ENCODE measurements around the gene KRT25.

KRT25 gene

DNA sequence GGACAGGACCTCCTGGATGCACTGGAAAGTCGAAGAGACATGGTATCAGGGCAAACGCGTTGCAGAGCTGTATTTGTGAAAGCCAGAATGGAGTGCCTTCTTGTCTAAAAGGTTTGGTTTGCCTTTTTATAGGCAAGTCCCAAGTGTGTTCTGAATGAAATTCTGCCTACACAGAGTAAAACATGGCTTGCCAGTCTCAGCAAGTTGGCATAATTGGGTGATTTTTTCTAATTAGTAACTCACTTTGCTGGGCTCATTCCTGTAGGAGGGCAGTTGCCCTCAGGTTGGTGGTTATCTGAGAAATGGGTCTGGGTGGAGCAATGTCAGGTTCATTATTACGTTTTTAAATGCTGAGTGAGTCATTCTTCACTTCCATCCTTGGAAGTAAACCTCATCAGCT lies at the start of gene KRT25:
KRT25 (minus strand) TSS at position 101 of the 400 bp plus-strand sequence; CDS start at position 41, 60 bp downstream.
- no peak for DNase-seq (ENCODE audit: low spot score)

DNA sequence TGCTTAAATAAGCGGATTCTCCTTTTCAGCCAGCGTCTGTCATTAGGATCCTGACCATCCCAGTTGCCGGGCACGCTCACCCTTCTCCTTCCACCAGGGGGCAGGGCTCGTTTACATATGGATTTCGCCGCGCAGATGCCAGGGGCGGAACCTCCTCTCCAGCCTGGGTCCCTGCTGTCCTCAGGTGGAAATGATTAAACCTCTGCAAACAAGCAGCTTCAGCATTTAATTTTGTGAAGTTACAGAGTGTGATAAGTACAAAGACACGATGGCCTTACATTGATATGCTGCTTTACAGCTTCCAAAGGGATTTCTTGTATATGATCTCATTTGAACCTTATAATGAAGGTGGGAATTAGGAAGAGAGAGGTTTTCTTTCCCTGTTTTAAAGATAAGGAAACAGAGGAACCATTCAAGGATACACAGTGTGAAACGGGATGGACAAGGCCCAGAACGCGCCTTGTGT lies 48.5 kb upstream of the KRT25 start:
- peak; percentile 84 for DNase-seq (ENCODE audit: low spot score)

GRCh38 chr17:40801157-40801556 lies 46.0 kb upstream of the KRT25 start:
- no peak for DNase-seq (ENCODE audit: low spot score)

- no peak for DNase-seq (ENCODE audit: low spot score)
These were observed 45.2 kb upstream of the KRT25 start for GRCh38 chr17:40800381-40800780.

DNA sequence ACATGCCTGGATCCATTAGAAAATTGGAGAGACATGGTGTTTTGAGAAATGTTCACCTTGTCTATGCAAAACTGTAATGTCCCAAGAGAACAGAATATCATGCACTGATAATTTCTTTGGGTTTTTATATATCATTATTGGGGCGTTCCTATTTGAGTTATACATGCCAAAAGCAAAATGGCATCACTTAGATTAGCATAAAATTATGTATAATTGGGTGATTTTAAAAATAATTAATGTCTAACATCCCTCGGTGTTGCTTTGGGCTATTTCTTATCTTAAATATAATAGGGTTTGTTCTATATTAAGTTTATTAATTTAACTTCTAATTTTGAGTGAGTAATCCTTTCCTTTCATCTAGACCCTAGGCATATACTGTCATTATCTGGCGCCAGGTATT lies 44.7 kb upstream of the KRT25 start, which contains the start of gene KRT28:
KRT28 (minus strand) TSS at position 101 of the 400 bp plus-strand sequence; CDS start at position 35, 66 bp downstream.
- no peak for DNase-seq (ENCODE audit: low spot score)

DNA sequence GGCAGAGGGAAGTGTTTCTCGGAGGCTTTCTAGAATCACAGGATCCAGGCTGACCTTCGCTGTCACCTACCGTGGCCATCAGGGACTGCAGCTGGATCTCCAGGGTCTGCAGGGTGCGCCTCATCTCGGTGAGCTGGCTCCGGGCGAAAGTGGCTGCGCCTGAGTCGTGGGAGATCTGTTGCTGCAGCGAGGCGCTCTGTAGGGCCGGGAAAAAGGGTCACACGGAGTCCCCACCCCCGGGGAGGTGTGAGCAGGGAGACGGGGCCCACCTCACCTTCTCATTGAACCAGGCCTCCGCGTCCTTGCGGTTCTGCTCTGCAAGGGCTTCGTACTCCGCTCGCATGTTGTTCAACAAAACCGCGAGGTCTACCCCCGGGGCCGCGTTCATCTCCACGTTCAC lies 41.7 kb upstream of the KRT25 start:
- no peak for DNase-seq (ENCODE audit: low spot score)

DNA sequence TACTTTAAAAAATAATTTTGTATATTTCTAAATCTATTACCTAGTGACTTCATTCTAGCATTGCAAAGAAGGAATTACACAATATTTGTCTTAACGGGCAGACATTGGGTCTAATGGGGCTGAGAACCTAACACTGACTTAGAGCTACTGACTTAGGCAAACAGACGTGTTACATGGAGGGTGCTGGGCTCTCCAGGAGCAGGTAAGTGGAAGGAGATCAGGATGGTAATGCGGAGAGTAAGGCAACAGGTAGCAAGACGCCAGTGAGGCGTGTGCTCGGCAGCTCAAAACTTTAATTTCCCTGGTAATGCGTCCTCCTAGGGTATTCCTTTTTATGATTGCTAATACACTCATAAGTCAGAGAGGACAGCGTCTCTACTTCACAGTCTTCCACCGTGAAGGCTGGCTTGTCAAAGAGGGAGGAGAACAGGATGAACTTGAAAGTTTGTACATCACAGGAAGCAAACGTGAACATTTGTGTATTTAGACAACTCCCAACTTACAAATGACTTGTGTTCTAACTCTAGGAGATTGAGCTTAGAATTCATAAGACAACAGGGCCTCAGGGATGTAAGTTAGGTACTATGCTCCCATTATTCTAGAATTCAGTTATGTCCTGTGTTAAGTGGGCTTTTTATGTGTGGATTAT lies 40.0 kb upstream of the KRT25 start:
- no peak for DNase-seq (ENCODE audit: low spot score)

DNA sequence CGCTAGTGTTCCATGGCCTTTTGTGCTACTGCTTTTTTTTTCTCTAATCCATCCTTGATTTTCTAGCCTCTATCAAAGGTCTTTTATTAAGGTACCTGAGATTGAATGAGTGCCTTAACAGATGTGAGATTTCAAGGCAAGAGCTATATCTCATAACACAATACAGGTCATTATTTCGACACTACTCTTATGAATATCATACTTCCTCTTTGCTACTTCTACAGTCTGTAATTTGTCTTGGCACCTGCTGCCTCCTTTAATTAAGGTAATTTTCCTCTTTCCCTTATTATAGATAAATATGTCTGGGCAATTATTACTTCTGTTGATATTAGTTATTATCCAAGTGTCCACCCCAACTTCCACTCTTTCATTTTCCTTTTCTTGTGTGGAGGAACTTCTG lies 39.3 kb upstream of the KRT25 start:
- DNase-seq (ENCODE audit: low spot score), result no peak

- DNase-seq (ENCODE audit: low spot score), result no peak
These were observed 38.7 kb upstream of the KRT25 start for GRCh38 chr17:40793832-40794231.

DNA sequence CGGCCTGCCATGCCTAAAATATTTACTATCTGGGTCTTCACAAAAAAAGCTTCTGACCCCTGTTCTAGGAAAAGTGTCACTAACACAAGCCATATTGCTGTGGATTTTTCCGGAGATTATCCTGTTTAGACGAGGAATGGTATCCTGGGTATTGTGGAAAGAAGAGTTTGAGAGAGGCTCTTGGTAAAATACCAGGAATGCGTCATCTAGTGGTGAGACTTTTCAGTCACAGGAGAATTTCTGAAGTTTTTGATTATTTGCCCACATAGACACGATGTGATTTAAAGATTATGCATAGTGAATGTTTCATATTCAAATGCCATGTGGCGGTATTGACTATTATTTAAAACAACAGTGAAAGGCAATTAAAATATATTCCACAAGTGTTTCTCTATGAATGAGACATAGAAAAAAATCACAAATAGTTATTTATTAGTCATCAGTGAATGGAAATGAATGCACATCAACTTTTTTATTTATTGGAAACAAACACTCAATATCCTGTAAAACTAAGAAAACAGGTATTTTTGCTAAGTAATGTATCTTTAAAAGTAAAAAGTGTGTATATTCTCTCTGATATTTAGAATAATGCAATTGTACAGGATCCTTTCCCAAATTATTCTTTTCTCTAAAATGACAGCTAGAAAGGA lies 36.8 kb upstream of the KRT25 start:
- peak; percentile 52 for DNase-seq (ENCODE audit: low spot score)

GRCh38 chr17:40791111-40791510 lies 36.0 kb upstream of the KRT25 start:
- DNase-seq (ENCODE audit: low spot score), result no peak

DNA sequence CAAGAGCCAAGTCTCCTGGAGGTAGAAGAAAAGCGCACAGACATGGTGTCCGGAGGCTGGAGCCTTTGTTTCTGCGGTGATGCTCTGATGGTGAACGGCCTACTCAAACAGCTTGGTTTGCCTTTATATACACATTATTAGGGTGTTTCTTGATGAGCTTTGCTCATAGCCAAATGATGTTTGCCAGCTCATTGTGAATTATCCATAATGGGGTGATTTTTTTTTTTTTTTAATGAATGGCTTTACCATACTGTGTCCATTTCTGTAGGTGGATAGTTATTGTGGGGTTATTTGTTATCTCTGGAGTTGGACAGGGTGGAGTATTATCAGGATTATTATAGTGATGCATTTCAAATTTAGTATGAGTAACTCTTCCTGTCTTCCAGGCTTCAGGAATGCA lies 27.3 kb upstream of the KRT25 start, which contains the start of gene KRT27:
KRT27 (minus strand) TSS at position 101 of the 400 bp plus-strand sequence; CDS start at position 44, 57 bp downstream.
- no peak for DNase-seq (ENCODE audit: low spot score)

DNA sequence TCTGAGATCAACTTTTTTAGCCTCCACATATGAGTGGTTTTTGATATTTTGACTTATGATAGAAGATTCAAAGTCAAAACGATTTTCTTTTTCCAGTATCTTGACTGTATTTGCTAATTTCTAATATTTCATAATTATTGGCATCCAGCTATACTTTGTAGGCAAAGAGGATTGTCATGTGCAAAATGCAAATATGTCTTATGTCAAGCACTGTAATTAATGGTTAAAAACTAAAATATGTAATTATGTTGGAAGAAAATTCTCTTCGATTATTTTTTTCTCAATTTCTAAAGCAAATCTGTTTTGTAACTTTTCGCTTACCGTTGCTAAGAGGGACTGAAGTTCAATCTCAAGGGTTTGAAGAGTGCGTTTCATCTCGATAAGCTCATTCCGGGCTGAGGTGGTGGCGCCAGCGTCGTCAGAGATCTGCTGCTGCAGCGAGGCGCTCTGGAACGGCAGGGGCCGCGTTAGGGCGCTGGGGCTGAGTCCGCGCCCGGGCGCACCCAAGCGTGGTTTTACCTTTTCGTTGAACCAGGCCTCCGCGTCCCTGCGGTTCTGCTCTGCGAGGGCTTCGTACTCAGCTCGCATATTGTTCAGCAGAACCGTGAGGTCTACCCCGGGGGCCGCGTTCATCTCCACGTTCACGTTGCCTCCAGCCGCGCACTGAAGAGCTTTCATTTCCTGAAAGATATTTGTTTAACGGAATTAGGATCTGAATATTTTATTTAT lies 24.2 kb upstream of the KRT25 start:
- no peak for DNase-seq (ENCODE audit: low spot score)

GRCh38 chr17:40778461-40778860 lies 23.3 kb upstream of the KRT25 start:
- DNase-seq (ENCODE audit: low spot score), result no peak

- DNase-seq (ENCODE audit: low spot score), result no peak
These were observed 22.8 kb upstream of the KRT25 start for GRCh38 chr17:40777971-40778370.

DNA sequence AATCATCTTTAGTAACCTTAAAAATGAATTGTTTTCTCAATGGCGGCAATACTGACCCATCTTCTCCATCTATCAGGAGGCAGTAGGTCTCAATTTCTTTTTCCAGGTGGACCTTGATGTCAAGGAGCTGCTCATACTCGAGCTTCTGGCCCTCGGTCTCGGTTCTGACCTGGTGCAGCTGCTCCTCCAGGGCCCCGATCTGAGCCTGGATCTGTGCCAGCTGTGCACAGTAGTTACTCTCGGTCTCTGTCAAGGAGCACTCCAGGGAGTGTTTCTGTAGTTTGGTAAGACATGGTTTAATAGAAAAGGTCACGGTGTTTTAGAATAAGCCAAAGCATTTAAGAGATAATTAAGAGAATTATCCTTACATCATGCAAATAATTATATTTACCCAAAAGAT lies 22.3 kb upstream of the KRT25 start:
- DNase-seq (ENCODE audit: low spot score), result no peak

GRCh38 chr17:40775945-40776344 lies 20.8 kb upstream of the KRT25 start:
- no peak for DNase-seq (ENCODE audit: low spot score)

DNA sequence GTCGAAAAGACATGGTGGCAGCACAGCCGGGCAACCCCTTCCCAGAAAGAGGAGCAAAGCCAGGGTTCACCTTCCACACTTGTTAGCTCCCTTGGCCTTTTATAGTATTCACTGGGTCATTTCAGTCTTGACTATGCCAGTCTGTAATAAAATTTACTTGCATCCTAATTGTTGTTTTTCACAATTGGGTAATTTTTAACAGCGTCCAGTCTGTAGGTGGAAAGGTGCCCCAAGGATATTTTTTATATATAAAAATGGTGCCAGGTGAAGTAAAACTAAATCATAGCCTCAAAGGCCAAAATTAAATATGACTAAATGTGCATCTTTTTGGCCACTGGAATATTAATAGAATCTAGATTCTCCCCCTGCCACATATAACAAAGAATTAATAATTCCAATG lies 17.0 kb upstream of the KRT25 start, which contains the start of gene KRT26:
KRT26 (minus strand) TSS at position 101 of the 400 bp plus-strand sequence; CDS start at position 13, 88 bp downstream.
- DNase-seq (ENCODE audit: low spot score), result no peak

GRCh38 chr17:40765657-40766056 lies 10.5 kb upstream of the KRT25 start:
- DNase-seq (ENCODE audit: low spot score), result no peak

- no peak for DNase-seq (ENCODE audit: low spot score)
These were observed 8.6 kb upstream of the KRT25 start for GRCh38 chr17:40763752-40764151.

DNA sequence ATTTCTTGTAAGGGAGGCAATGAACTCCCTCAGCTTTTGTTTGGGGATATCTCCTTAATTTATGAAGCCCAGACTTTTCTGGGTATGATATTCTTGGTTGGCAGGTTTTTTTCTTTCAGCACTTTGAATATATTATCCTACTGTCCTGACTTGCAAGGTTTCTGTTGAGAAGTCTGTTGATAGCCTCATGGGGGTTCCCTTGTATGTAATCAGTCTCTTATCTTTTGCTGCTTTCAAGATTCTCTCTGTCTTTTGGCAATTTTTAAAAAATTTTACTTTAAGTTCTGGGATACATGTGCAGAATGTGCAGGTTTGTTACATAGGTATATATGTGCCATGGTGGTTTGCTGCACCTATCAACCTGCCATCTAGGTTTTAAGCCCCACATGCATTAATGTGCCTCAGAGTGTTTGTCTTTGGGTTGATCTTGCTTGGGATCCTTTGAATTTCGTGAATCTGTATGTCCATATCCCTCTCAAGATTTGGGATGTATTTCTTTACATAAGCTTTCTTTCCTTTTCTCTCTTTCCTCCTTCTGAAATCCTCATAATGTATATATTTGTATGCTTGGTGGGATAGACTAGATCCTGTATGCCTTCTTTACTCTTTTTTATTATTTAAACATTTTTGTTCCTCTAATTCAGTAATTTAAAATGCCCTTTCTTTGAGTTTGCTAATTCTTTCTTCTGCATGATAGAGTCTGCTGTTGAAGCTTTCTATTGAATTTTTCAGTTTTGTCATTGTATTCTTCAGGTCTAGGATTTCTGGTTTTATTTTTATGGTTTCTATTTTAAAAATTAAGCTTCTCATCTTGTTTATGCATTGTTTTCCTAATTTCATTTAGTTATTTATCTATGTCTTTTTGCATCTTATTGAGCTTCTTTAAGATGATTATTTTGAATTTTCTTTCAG lies 5.2 kb upstream of the KRT25 start:
- no peak for DNase-seq (ENCODE audit: low spot score)

DNA sequence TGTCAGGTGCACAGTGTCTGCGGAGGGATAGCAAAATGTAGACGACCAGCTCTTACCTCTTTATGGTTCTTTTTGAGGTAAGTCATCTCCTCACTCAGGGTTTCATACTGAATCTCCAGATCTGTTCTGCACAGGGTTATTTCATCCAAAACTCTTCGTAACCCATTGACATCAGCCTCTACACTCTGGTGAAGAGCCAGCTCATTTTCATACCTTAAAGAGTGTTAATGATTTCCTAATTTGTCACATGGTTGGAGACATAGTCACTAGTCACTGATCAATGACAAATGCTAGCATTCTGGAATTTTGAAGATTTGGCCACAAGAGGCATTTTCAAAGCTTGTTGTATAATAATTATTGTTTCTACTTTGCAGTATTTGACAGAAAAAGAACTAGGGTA lies 1.3 kb downstream of the KRT25 start:
- DNase-seq (ENCODE audit: low spot score), result no peak

Data from AG08395 (cell line).